T-helper 2 cell treated with Interferon-gamma antibody and Interleukin-4, amounts not matched to agents 100 ng/mL and 5 ng/mL, for 36 hours (primary cell): ENCODE measurements around the gene POMGNT1. TPM values are rescaled to one million over a fixed set of nuclear protein-coding genes. Genes with fewer than 3 reads are reported as not detected.

Experiments
- intact Hi-C: fragments of 100-400 bp; cut with micrococcal nuclease; formaldehyde crosslinking; loops from one replicate; pipeline ENCODE4 v1.15.1; 2023
- total RNA-seq: library from RNA; stranded (reverse); gene quantifications from 2 replicates; pipeline ENCODE4 v1.2.3, GENCODE V29; 2022

POMGNT1 gene
- total RNA-seq, 1 donor from 2014 or later, result 38.7 TPM

GRCh38 chr1:46211051-46211450 is 12.8 kb upstream of the POMGNT1 start:
- intact Hi-C loops, result no loop called here

DNA sequence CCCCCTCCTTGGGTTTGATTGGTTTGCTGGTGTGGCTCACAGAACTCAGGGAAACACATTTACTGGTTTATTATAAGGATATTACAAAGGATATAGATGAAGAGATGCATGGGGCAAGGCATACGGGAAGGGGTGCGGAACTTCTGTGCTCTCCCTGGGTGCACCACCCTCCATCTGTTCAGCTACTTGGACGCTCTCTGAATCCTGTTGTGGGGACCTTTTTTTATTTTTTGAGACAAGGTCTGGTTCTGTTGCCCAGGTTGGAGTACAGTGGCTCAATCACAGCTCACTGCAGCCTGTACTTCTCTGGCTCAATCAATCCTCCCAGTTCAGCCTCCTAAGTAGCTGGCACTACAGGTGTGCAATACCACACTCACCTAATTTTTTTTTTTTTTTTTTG is 12.3 kb upstream of the POMGNT1 start:
- intact Hi-C loops, result no loop called here

GRCh38 chr1:46206399-46206798 is 8.2 kb upstream of the POMGNT1 start:
- intact Hi-C loops, result no loop called here

GRCh38 chr1:46205791-46206190 is 7.6 kb upstream of the POMGNT1 start:
- intact Hi-C loops, result no loop called here

DNA sequence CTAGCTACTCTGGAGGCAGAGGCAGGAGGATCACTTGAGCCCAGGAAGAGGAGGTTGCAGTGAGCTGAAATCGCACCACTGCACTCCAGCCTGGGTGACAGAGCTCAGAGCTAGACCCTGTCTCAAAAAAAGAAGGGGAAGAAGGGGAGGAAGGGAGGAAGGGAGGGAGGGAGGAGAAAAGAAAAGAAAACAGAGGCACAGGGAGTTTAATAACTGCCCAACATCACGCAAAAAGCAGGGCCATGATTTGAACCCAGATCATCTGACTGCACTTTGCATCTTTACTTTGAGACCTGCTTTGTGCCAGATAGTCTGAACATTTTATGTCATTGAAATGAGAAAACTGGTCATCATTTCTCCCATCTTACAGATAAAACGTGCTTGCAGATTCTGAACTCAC is 6.9 kb upstream of the POMGNT1 start:
- intact Hi-C loops, result no loop called here

DNA sequence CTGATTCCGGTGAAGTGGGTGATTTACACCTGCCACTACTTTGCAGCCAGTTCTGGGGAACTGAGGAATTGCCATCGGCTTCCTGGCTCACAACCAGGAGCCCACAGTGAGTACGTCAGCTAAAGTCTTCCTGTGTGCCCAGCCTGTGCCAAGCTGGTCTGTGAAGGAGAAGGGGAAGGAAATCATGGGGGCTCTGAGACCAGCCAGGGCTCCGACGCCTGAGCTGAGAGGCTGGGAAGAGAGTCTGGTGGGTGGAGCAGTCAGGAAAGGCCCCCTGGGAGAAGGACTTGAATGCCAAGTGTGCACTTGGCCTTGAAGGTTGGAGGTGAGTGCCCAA is 6.1 kb upstream of the POMGNT1 start:
- intact Hi-C loops, result no loop called here

GRCh38 chr1:46203738-46204405 is 5.6 kb upstream of the POMGNT1 start:
- intact Hi-C loops, result no loop called here

DNA sequence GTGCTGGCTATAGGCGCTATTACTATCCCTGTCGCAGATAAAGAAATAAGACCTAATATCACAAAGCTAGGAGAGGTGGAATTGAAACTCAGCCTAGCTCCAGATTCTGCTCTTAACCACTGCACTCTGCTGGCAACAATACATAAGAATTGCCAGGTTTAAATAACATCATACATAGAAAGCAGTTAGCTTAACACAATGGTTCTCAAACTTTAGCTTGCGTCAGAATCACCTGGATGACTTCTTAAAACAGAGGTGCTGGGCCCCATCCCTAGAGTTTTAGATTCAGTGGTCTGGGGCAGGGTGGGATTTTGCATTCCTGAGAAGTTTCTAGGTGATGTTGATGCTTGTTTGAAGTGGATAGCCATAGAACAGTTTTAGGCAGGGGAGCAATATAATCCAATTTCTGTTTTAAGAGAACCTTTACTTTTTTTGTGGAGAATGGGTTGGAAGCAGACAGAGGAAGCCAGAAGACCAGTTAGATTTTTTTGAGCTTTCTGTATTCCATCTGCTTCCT is 1.1 kb upstream of the POMGNT1 start:
- intact Hi-C loops, result loop anchor here (2.0 to 5.0 kb wide), 2 partner anchors 66 to 447 kb away; partner anchors contain the start of genes IPP and PIK3R3

GRCh38 chr1:46197560-46197963 is 672 bp downstream of the POMGNT1 start:
- intact Hi-C loops, result loop anchor here (5.0 kb wide), 1 partner anchor 445 kb away; the partner anchor contains the start of gene IPP

- intact Hi-C loops, result loop anchor here (5.0 kb wide), 1 partner anchor 444 kb away; the partner anchor contains the start of gene IPP
Measured at GRCh38 chr1:46196609-46197008, 1.6 kb downstream of the POMGNT1 start.

- intact Hi-C loops, result loop anchor here (5.0 kb wide), 1 partner anchor 442 kb away; the partner anchor contains the start of gene IPP
Measured at GRCh38 chr1:46194641-46195193, 3.5 kb downstream of the POMGNT1 start.

DNA sequence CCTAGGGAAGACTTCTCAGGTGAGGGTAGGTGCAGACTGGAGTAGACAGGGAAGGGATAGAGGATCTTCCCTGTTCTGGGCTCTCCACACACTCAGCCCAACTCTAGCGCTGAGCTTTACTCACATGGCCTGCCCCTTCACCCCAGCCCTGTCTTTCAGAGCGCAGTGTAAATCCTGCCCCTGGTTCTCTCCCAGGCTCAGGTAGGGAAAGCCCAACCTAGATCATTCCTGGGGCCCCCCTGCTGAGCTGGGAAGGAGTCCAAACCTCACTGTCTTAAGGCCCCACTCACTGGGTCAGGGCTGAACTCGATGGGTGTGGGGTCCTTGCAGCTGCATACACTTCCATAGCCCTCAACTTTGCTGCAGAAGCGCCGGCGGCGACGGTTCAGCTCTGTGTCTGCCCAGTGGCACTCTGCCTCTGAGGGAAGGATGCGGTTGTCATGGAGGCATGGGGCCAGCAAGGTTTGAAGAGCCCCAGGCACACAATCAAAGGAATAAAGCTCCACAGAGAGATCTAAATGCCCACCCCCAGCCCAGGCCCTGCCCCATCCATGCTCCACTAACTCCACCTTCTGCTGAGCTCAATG is 4.2 kb downstream of the POMGNT1 start:
- intact Hi-C loops, result no loop called here

DNA sequence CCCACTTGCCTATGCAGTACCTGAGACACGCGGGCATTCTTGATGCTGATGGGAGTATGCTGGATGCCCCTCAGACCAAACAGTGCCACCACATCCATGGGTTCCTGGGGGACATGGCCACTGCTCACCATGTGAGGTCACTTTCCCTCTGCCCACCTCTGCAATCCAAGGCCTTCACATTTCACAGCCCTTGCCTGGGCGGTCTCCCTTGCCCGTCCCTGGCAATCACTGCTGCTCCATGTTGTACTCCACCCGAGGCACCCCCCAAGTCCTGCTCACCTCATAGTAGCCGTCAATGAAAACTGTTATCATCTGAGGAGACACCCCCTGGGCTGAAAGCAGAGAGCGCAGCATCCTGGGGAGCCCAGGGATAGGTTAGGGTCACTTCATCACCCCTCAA is 4.9 kb downstream of the POMGNT1 start:
- intact Hi-C loops, result no loop called here

DNA sequence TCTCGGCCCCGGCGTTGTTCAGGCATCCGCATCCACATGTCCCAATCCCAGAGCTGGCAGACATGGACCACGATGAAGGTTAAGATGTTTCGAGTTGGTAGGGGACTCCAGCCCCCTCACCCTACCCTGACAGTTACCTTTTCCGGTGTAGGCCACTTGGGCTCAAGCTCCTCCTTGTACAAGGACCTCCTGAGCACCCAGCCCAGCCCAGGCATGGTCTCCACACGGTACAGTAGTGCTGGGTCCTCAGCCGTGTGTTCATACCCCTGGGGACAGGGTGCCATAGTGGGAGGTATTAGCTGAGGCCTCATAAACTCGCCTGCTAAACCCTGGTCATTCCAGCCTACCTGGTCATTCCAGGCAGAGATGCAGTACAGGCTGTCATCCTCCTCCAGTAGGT is 6.1 kb downstream of the POMGNT1 start:
- intact Hi-C loops, result no loop called here

GRCh38 chr1:46191033-46191701 is 7.1 kb downstream of the POMGNT1 start:
- intact Hi-C loops, result no loop called here

GRCh38 chr1:46190539-46190938 is 7.7 kb downstream of the POMGNT1 start:
- intact Hi-C loops, result no loop called here

GRCh38 chr1:46188295-46189030 is 9.8 kb downstream of the POMGNT1 start:
- intact Hi-C loops, result no loop called here

- intact Hi-C loops, result no loop called here
Measured at GRCh38 chr1:46187106-46187869, 10.9 kb downstream of the POMGNT1 start.

- intact Hi-C loops, result no loop called here
Measured at GRCh38 chr1:46186076-46186475, 12.2 kb downstream of the POMGNT1 start.

- intact Hi-C loops, result no loop called here
Measured at GRCh38 chr1:46184920-46185658, 13.1 kb downstream of the POMGNT1 start.
